Gastroesophageal sphincter (tissue), 3 donors: Measurements from ENCODE around the gene AKAP13.

Source experiments
- EP300 ChIP-seq: sonication (generic); formaldehyde crosslinking; IDR thresholded peaks from one replicate; pipeline ENCODE4 v1.6.1; 2017; ENCODE audit warnings: antibody characterized with exemption, mild to moderate bottlenecking
- POLR2A ChIP-seq, 2 donors: fragments of 450-650 bp; IDR thresholded peaks; one replicate each; pipeline ENCODE4 v1.6.1; 2017; ENCODE audit warnings: antibody characterized with exemption in 2 of 2, mild to moderate bottlenecking in 2 of 2, moderate library complexity in 1 of 2
- POLR2AphosphoS5 ChIP-seq: sonication (generic); formaldehyde crosslinking; IDR thresholded peaks from one replicate; pipeline ENCODE4 v1.6.1; 2017; ENCODE audit warnings: antibody characterized with exemption
- TF ChIP-seq, protein P1 (sequence below), 4 experiments: fragments of 200-600 bp in 2 of 4; fragments of 450-650 bp in 2 of 4; sonication (generic) in 1 of 4; IDR thresholded peaks; one replicate each; pipeline ENCODE4 v1.5.1; 2017 to 2019; ENCODE audit warnings: antibody characterized with exemption in 4 of 4, mild to moderate bottlenecking in 2 of 4, moderate library complexity in 2 of 4

DNA sequence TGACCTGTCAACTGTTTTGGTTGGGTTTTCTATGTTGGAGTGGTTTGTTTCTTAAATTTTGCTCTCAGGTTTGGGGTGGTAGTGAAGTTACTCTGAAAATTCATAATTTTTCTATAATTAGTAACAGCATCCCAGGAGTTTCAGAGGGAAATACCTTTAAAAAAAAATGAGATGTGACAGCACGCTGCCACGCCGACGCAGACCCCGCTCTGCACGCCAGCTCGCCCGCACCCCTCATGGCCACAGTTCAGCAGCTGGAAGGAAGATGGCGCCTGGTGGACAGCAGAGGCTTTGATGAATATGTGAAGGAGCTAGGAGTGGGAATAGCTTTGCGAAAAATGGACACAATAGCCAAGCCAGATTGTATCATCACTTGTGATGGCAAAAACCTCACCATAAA lies 34.6 kb downstream of the AKAP13 start:
- no peak for TF ChIP-seq POLR2A (IDR thresholded peaks at IDR 0.05)
- TF ChIP-seq, protein P1, sequence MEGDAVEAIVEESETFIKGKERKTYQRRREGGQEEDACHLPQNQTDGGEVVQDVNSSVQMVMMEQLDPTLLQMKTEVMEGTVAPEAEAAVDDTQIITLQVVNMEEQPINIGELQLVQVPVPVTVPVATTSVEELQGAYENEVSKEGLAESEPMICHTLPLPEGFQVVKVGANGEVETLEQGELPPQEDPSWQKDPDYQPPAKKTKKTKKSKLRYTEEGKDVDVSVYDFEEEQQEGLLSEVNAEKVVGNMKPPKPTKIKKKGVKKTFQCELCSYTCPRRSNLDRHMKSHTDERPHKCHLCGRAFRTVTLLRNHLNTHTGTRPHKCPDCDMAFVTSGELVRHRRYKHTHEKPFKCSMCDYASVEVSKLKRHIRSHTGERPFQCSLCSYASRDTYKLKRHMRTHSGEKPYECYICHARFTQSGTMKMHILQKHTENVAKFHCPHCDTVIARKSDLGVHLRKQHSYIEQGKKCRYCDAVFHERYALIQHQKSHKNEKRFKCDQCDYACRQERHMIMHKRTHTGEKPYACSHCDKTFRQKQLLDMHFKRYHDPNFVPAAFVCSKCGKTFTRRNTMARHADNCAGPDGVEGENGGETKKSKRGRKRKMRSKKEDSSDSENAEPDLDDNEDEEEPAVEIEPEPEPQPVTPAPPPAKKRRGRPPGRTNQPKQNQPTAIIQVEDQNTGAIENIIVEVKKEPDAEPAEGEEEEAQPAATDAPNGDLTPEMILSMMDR (IDR thresholded peaks at IDR 0.05): no peak
- TF ChIP-seq EP300: no peak
- no peak for TF ChIP-seq POLR2AphosphoS5
